BLaER1 treated with 17β-estradiol and CSF1 and Interleukin-3, amounts not matched to agents 10 nM and 100 nM (cell line): Measurements from ENCODE around the gene GPR78.

ENCODE experiments used
- H3K27ac ChIP-seq, 11 experiments: shearing (Covaris generic); formaldehyde crosslinking; 2 replicates each; pipeline ENCODE4 v1.8.1; 2022
- H3K27me3 ChIP-seq, 11 experiments: shearing (Covaris generic); formaldehyde crosslinking; 2 replicates each; pipeline ENCODE4 v1.8.1; 2022
- H3K36me3 ChIP-seq, 11 experiments: shearing (Covaris generic); formaldehyde crosslinking; 2 replicates each; pipeline ENCODE4 v1.8.1; 2022
- H3K4me1 ChIP-seq, 10 experiments: shearing (Covaris generic); formaldehyde crosslinking; 2 replicates each; pipeline ENCODE4 v1.8.1; 2022
- H3K4me2 ChIP-seq, 11 experiments: shearing (Covaris generic); formaldehyde crosslinking; 2 replicates each; pipeline ENCODE4 v1.8.1; 2022
- H3K4me3 ChIP-seq, 10 experiments: shearing (Covaris generic); formaldehyde crosslinking; 2 replicates each; pipeline ENCODE4 v1.8.1; 2022
- H3K9ac ChIP-seq, 11 experiments: shearing (Covaris generic); formaldehyde crosslinking; 2 replicates each; pipeline ENCODE4 v1.8.1; 2022
- H3K9me3 ChIP-seq, 11 experiments: shearing (Covaris generic); formaldehyde crosslinking; replicated peaks in 1 of 11; 2 replicates each; pipeline ENCODE4 v1.8.1; 2022
- H4K20me1 ChIP-seq, 11 experiments: shearing (Covaris generic); formaldehyde crosslinking; 2 replicates each; pipeline ENCODE4 v1.8.1; 2022
- Cebpa-rat ChIP-seq, 11 experiments: shearing (Covaris generic); IDR thresholded peaks; 2 replicates each; pipeline ENCODE4 v1.8.1; 2022

GPR78 gene

GRCh38 chr4:8580321-8581093, at the start of gene GPR78:
Gene GPR78 (plus strand): TSS chr4:8580392. CDS start chr4:8580983, 591 bp downstream.
- no peaks in the 10 kb centered on the region for H3K36me3 ChIP-seq
- H3K27ac ChIP-seq, result no peak within 1 kb of the TSS
- TF ChIP-seq Cebpa-rat (IDR thresholded peaks at IDR 0.05), result no peak
- H3K27me3 ChIP-seq, result peaks cover 0 to 10% (median 0%) of the 10 kb centered on the region in 11 experiments; a peak in 8 of 22 replicates
- H3K9ac ChIP-seq, result no peak within 1 kb of the TSS
- no peak within 1 kb of the TSS for H3K4me3 ChIP-seq
- H3K9me3 ChIP-seq, result peaks cover 0 to 7% (median 0%) of the 10 kb centered on the region in 11 experiments; a peak in 1 of 22 replicates
- peaks cover 0 to 44% (median 15%) of the 10 kb centered on the region in 11 experiments; a peak in 12 of 22 replicates for H4K20me1 ChIP-seq
- peaks cover 0 to 32% (median 15%) of the 10 kb centered on the region in 10 experiments; a peak in 12 of 20 replicates for H3K4me1 ChIP-seq
- peak within 1 kb of the TSS in 8 of 11 experiments; percentile 31 to 65 (median 48); a peak in 13 of 22 replicates for H3K4me2 ChIP-seq

DNA sequence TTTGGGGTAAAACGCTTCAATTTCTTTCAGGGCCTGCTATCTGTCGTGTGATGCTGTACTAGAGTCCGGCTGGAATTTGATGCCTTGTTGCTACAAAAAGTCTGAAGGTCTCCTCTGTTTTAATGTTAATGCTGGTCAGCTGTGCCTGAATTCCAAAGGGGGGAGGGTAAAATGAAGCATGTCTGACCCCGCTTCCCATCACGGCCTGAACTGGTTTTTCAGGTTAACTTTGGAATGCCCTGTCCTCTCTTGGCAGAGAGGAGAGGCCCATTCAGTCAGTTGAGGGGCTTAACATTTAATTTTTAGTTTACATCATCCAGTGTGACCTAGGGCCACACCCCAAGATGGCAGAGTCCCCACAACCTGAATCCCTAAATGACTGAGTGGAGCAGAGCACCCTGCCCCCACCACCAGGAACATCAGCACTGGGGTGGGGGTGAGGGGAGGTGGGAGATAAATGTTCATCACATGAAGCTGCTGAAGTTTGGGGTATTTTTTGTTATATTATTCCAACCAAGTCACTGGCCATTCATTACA, 47.9 kb upstream of the GPR78 start:
- H3K9ac ChIP-seq, result no peak overlapping the region
- peaks cover 26 to 46% (median 33%) of the 10 kb centered on the region in 11 experiments for H3K9me3 ChIP-seq
- H4K20me1 ChIP-seq, result no peaks in the 10 kb centered on the region
- peaks cover 7 to 17% (median 9%) of the 10 kb centered on the region in 10 experiments for H3K4me1 ChIP-seq
- no peak for TF ChIP-seq Cebpa-rat (IDR thresholded peaks at IDR 0.05)
- H3K36me3 ChIP-seq, result 0 out of 22 replicates have a peak, but pooled peaks cover 0 to 4% (median 0%) of the 10 kb centered on the region in 11 experiments
- no peak overlapping the region for H3K27ac ChIP-seq
- H3K4me3 ChIP-seq, result no peak overlapping the region
- H3K4me2 ChIP-seq, result no peak overlapping the region
- H3K27me3 ChIP-seq, result no peaks in the 10 kb centered on the region

DNA sequence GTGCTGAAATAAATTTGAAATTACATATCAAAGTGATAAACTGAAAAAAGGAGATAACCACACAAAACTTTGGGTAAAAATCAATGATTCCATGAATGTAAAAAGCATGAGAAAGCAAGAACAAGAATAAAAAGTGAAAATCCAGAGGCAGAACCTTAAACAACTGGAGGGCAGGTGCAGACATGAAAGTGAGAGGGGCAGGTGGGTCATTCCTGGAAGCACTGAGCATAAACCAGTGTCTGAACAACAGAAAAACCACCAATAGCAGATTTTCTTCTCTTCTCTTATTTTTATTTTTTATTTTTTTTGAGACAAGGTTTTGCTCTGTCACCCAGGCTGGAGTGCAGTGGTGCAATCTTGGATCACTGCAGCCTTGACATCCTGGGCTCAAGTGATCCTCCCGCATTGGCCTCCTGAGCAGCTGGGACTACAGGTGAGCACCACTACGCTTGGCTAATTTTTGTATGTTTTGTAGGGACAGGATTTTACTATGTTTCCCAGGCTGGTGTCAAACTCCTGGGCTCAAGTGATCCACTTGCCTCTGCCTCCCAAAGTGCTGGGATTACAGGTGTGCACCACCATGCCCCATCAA, 46.8 kb upstream of the GPR78 start:
- H3K4me3 ChIP-seq, result no peak overlapping the region
- H3K4me2 ChIP-seq, result no peak overlapping the region
- peaks cover 0 to 5% (median 0%) of the 10 kb centered on the region in 11 experiments; a peak in 3 of 22 replicates for H4K20me1 ChIP-seq
- no peak overlapping the region for H3K27ac ChIP-seq
- no peak for TF ChIP-seq Cebpa-rat (IDR thresholded peaks at IDR 0.05)
- peaks cover 26 to 46% (median 33%) of the 10 kb centered on the region in 11 experiments for H3K9me3 ChIP-seq
- 0 out of 22 replicates have a peak, but pooled peaks cover 0 to 4% (median 0%) of the 10 kb centered on the region in 11 experiments for H3K36me3 ChIP-seq
- H3K9ac ChIP-seq, result no peak overlapping the region
- peaks cover 17 to 28% (median 20%) of the 10 kb centered on the region in 10 experiments for H3K4me1 ChIP-seq
- H3K27me3 ChIP-seq, result peaks cover 0 to 8% (median 2%) of the 10 kb centered on the region in 11 experiments; a peak in 9 of 22 replicates

GRCh38 chr4:8534129-8534528, 46.1 kb upstream of the GPR78 start:
- peaks cover 26 to 46% (median 33%) of the 10 kb centered on the region in 11 experiments for H3K9me3 ChIP-seq
- 0 out of 22 replicates have a peak, but pooled peaks cover 0 to 4% (median 0%) of the 10 kb centered on the region in 11 experiments for H3K36me3 ChIP-seq
- peaks cover 0 to 15% (median 9%) of the 10 kb centered on the region in 11 experiments; a peak in 12 of 22 replicates for H3K27me3 ChIP-seq
- no peak overlapping the region for H3K4me2 ChIP-seq
- H3K4me3 ChIP-seq, result no peak overlapping the region
- peaks cover 18 to 35% (median 27%) of the 10 kb centered on the region in 10 experiments for H3K4me1 ChIP-seq
- H4K20me1 ChIP-seq, result peaks cover 0 to 11% (median 0%) of the 10 kb centered on the region in 11 experiments; a peak in 5 of 22 replicates
- no peak overlapping the region for H3K9ac ChIP-seq
- no peak for TF ChIP-seq Cebpa-rat (IDR thresholded peaks at IDR 0.05)
- H3K27ac ChIP-seq, result no peak overlapping the region

DNA sequence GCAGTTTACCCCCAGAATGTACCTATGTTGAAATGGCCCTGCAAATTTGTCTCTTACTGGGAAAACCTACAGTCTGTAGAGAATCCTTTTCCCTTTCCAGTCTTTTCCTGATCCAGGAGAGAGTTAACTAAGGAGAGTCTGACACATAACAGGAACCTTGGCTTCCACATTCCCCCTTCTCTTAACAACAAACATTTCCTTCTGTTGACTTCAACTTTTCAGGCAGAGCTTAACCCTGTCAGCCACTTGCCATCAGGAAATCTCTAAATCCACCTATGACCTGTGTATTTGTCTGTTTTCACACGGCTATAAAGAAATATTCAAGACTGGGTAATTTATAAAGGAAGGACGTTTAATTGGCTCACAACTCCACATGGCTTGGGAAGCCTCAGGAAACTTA, 45.6 kb upstream of the GPR78 start:
- no peak overlapping the region for H3K27ac ChIP-seq
- no peak overlapping the region for H3K9ac ChIP-seq
- H3K36me3 ChIP-seq, result 0 out of 22 replicates have a peak, but pooled peaks cover 0 to 4% (median 0%) of the 10 kb centered on the region in 11 experiments
- H3K4me3 ChIP-seq, result no peak overlapping the region
- peaks cover 26 to 44% (median 32%) of the 10 kb centered on the region in 11 experiments for H3K9me3 ChIP-seq
- H3K27me3 ChIP-seq, result peaks cover 0 to 19% (median 14%) of the 10 kb centered on the region in 11 experiments; a peak in 14 of 22 replicates
- H3K4me1 ChIP-seq, result peaks cover 21 to 40% (median 32%) of the 10 kb centered on the region in 10 experiments
- no peak for TF ChIP-seq Cebpa-rat (IDR thresholded peaks at IDR 0.05)
- no peak overlapping the region for H3K4me2 ChIP-seq
- H4K20me1 ChIP-seq, result peaks cover 0 to 16% (median 0%) of the 10 kb centered on the region in 11 experiments; a peak in 7 of 22 replicates

GRCh38 chr4:8536467-8536866, 43.7 kb upstream of the GPR78 start:
- peaks cover 0 to 34% (median 22%) of the 10 kb centered on the region in 11 experiments; a peak in 16 of 22 replicates for H3K27me3 ChIP-seq
- TF ChIP-seq Cebpa-rat (IDR thresholded peaks at IDR 0.05), result no peak
- peak overlapping the region in 10 of 11 experiments; percentile 54 to 81 (median 68); a peak in 17 of 22 replicates for H3K4me2 ChIP-seq
- H3K36me3 ChIP-seq, result 0 out of 22 replicates have a peak, but pooled peaks cover 0 to 4% (median 0%) of the 10 kb centered on the region in 11 experiments
- no peak overlapping the region for H3K4me3 ChIP-seq
- no peak overlapping the region for H3K9ac ChIP-seq
- H4K20me1 ChIP-seq, result peaks cover 0 to 19% (median 0%) of the 10 kb centered on the region in 11 experiments; a peak in 8 of 22 replicates
- no peak overlapping the region for H3K27ac ChIP-seq
- peaks cover 33 to 54% (median 43%) of the 10 kb centered on the region in 10 experiments for H3K4me1 ChIP-seq
- H3K9me3 ChIP-seq, result peaks cover 18 to 31% (median 24%) of the 10 kb centered on the region in 11 experiments

DNA sequence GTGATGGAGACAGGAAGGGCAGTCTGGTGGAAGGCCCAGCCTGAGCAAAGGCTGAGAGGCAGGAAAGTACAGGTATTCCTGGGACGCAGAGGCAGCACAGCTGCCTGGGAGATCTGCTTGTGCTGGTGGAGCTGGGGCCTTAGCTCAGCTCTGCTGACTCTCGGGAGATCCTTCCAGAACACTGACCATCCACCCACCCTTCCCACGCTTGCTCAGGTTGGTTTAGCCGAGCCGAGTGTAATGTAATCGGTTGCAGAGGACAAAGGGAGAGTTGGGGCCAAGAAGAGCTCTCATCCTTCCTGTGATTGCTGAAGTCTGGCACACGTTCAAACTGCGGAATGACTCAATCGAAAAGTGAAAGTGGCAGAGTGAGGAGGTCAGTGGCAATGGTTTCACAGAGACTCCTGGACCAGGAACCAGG, 43.1 kb upstream of the GPR78 start:
- Histone ChIP-seq H3K27me3 (peaks cover 0 to 40% (median 23%) of the 10 kb centered on the region in 11 experiments; a peak in 18 of 22 replicates), H4K20me1 (peaks cover 0 to 19% (median 0%) of the 10 kb centered on the region in 11 experiments; a peak in 8 of 22 replicates), H3K4me3 (no peak overlapping the region), H3K4me1 (peaks cover 33 to 54% (median 43%) of the 10 kb centered on the region in 10 experiments), H3K4me2 (peak overlapping the region; percentile 54 to 81 (median 67)), H3K9me3 (peaks cover 18 to 31% (median 24%) of the 10 kb centered on the region in 11 experiments), H3K9ac (no peak overlapping the region), H3K36me3 (0 out of 22 replicates have a peak, but pooled peaks cover 0 to 4% (median 0%) of the 10 kb centered on the region in 11 experiments), H3K27ac (no peak overlapping the region)
- TF ChIP-seq Cebpa-rat (IDR thresholded peaks at IDR 0.05), result peak in 3 of 11 experiments; percentile 22 to 66 (median 23); a peak in 3 of 22 replicates

DNA sequence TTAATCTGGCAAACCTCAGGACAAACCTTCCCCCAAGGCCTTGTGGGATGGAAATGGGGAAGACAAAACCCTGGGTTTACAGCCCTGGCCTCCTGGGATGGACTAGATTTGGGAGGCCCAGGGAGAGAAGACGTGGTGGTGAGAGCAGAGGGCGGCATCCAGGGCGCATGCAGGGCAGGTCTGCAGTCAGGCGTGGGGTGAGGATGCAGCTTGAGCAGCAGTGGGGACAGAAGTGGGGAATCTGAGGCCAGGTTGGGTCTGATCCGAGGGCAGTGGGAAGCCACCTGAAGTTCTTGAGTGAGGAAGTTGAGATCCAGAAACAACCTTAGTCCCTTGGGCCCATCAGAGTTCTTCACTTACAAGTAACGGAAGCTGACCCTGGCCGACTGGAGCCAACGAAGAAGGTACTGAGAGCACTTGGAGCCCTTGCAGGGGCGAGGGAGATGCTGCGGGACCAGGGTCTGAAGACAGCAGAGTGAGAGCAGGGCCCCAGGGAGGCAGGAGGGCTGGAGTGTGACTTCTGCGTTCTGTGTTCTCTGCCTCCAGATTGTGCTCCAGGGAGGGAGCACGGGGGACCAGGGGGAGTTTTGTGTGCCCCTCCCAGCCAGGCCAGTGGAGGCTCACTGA, 42.0 kb upstream of the GPR78 start:
- H3K27me3 ChIP-seq, result peaks cover 10 to 51% (median 34%) of the 10 kb centered on the region in 11 experiments; a peak in 20 of 22 replicates
- no peak overlapping the region for H3K27ac ChIP-seq
- H3K9ac ChIP-seq, result no peak overlapping the region
- peaks cover 33 to 62% (median 50%) of the 10 kb centered on the region in 10 experiments for H3K4me1 ChIP-seq
- H3K9me3 ChIP-seq, result peaks cover 18 to 40% (median 24%) of the 10 kb centered on the region in 11 experiments
- H3K4me3 ChIP-seq, result no peak overlapping the region
- H3K4me2 ChIP-seq, result peak overlapping the region; percentile 3 to 81 (median 66); a peak in 20 of 22 replicates
- H3K36me3 ChIP-seq, result 0 out of 22 replicates have a peak, but pooled peaks cover 0 to 4% (median 0%) of the 10 kb centered on the region in 11 experiments
- peaks cover 0 to 19% (median 0%) of the 10 kb centered on the region in 11 experiments; a peak in 8 of 22 replicates for H4K20me1 ChIP-seq
- no peak for TF ChIP-seq Cebpa-rat (IDR thresholded peaks at IDR 0.05)
